HAP-1 (cell line): Measurements from ENCODE around the gene CFP.

Experiments used
- DNase-seq, 2 experiments: peaks; one replicate each; pipeline ENCODE4 v3.0.0-alpha.2; 2016 to 2020; ENCODE audit warnings: low spot score in 2 of 2
- H3K27me3 ChIP-seq: fragments of 250-450 bp; sonication (Bioruptor Pico); 2 replicates; pipeline ENCODE4 v1.5.1; 2020; ENCODE audit warnings: low read depth, mild to moderate bottlenecking, moderate library complexity
- H3K36me3 ChIP-seq: fragments of 250-450 bp; sonication (Bioruptor Pico); replicated peaks from 2 replicates; pipeline ENCODE4 v1.5.1; 2020; ENCODE audit warnings: mild to moderate bottlenecking
- H3K4me1 ChIP-seq: fragments of 250-450 bp; sonication (Bioruptor Pico); 2 replicates; pipeline ENCODE4 v1.5.1; 2020; ENCODE audit warnings: mild to moderate bottlenecking
- H3K4me3 ChIP-seq: fragments of 250-450 bp; sonication (Bioruptor Pico); 2 replicates; pipeline ENCODE4 v1.5.1; 2020; ENCODE audit warnings: mild to moderate bottlenecking, moderate library complexity
- H3K9me3 ChIP-seq: fragments of 250-450 bp; sonication (Bioruptor Pico); 2 replicates; pipeline ENCODE4 v1.5.1; 2020; ENCODE audit warnings: mild to moderate bottlenecking, moderate library complexity
- in situ Hi-C: fragments of 300-500 bp; cut with MboI; formaldehyde crosslinking; loops from 3 replicates; pipeline ENCODE4 v1.14.3; 2020; ENCODE audit warnings: low sequenced_read_pairs, inconsistent platforms, mixed read lengths

Gene CFP

GRCh38 chrX:47583240-47583861 lies 46.4 kb downstream of the CFP start:
- no peak for DNase-seq
- H3K36me3 ChIP-seq = peaks cover 16% of the 10 kb centered on the region
- in situ Hi-C loops = no loop called here
- peaks cover 3% of the 10 kb centered on the region; the same call in 1 of the 2 replicates for H3K4me1 ChIP-seq
- H3K4me3 ChIP-seq = no peak overlapping the region
- H3K27me3 ChIP-seq = no peaks in the 10 kb centered on the region
- H3K9me3 ChIP-seq = no peaks in the 10 kb centered on the region

- Histone ChIP-seq H3K9me3 (no peaks in the 10 kb centered on the region), H3K4me1 (peaks cover 3% of the 10 kb centered on the region; the same call in 1 of the 2 replicates), H3K36me3 (peaks cover 16% of the 10 kb centered on the region), H3K27me3 (no peaks in the 10 kb centered on the region), H3K4me3 (peak within 1 kb of the TSS; percentile 63)
- peak; percentile 93 to 97 for DNase-seq
- in situ Hi-C loops = no loop called here
Observed at GRCh38 chrX:47581731-47582647, 47.7 kb downstream of the CFP start, which contains the start of gene TIMP1. Gene TIMP1 (plus strand): TSS chrX:47582436. CDS start chrX:47583416, 980 bp downstream.

- DNase-seq = no peak
- peaks cover 1% of the 10 kb centered on the region for H3K36me3 ChIP-seq
- in situ Hi-C loops = no loop called here
- no peaks in the 10 kb centered on the region for H3K27me3 ChIP-seq
- H3K9me3 ChIP-seq = no peaks in the 10 kb centered on the region
- H3K4me1 ChIP-seq = peaks cover 3% of the 10 kb centered on the region; the same call in 1 of the 2 replicates
- H3K4me3 ChIP-seq = no peak overlapping the region
Observed at GRCh38 chrX:47579537-47579936, 50.2 kb downstream of the CFP start.

- DNase-seq = no peak
- no peaks in the 10 kb centered on the region for H3K9me3 ChIP-seq
- no peak overlapping the region for H3K4me3 ChIP-seq
- in situ Hi-C loops = no loop called here
- no peaks in the 10 kb centered on the region for H3K27me3 ChIP-seq
- no peaks in the 10 kb centered on the region for H3K36me3 ChIP-seq
- peaks cover 3% of the 10 kb centered on the region; the same call in 1 of the 2 replicates for H3K4me1 ChIP-seq
Observed at GRCh38 chrX:47578692-47579091, 51.0 kb downstream of the CFP start.

- Histone ChIP-seq H3K27me3 (no peaks in the 10 kb centered on the region), H3K9me3 (no peaks in the 10 kb centered on the region), H3K4me1 (peaks cover 3% of the 10 kb centered on the region; the same call in 1 of the 2 replicates), H3K36me3 (no peaks in the 10 kb centered on the region), H3K4me3 (no peak overlapping the region)
- in situ Hi-C loops = no loop called here
- no peak for DNase-seq
Observed at GRCh38 chrX:47577901-47578300, 51.8 kb downstream of the CFP start.

GRCh38 chrX:47577424-47577823 lies 52.3 kb downstream of the CFP start:
- in situ Hi-C loops = no loop called here
- peaks cover 3% of the 10 kb centered on the region; the same call in 1 of the 2 replicates for H3K4me1 ChIP-seq

GRCh38 chrX:47576021-47576898 lies 53.5 kb downstream of the CFP start:
- in situ Hi-C loops = no loop called here
- no peak overlapping the region for H3K4me3 ChIP-seq
- H3K27me3 ChIP-seq = no peaks in the 10 kb centered on the region
- peaks cover 9% of the 10 kb centered on the region for H3K36me3 ChIP-seq
- no peaks in the 10 kb centered on the region for H3K9me3 ChIP-seq
- DNase-seq = no peak
- no peaks in the 10 kb centered on the region for H3K4me1 ChIP-seq

More at GRCh38 chrX:47577424-47577823, 52.3 kb downstream of the CFP start:
- no peak overlapping the region for H3K4me3 ChIP-seq
- H3K9me3 ChIP-seq = no peaks in the 10 kb centered on the region
- no peaks in the 10 kb centered on the region for H3K27me3 ChIP-seq
- DNase-seq = no peak
- H3K36me3 ChIP-seq = no peaks in the 10 kb centered on the region

GRCh38 chrX:47574547-47575301 lies 55.0 kb downstream of the CFP start:
- Histone ChIP-seq H3K36me3 (peaks cover 17% of the 10 kb centered on the region), H3K4me3 (no peak overlapping the region), H3K9me3 (no peaks in the 10 kb centered on the region), H3K4me1 (no peaks in the 10 kb centered on the region), H3K27me3 (no peaks in the 10 kb centered on the region)
- in situ Hi-C loops = no loop called here
- no peak for DNase-seq

GRCh38 chrX:47574076-47574546 lies 55.6 kb downstream of the CFP start:
- in situ Hi-C loops = no loop called here
- peaks cover 23% of the 10 kb centered on the region for H3K36me3 ChIP-seq
- no peaks in the 10 kb centered on the region for H3K4me1 ChIP-seq
- H3K27me3 ChIP-seq = no peaks in the 10 kb centered on the region
- DNase-seq = no peak
- H3K9me3 ChIP-seq = no peaks in the 10 kb centered on the region
- no peak overlapping the region for H3K4me3 ChIP-seq

GRCh38 chrX:47573341-47574075 lies 56.2 kb downstream of the CFP start:
- Histone ChIP-seq H3K4me3 (no peak overlapping the region), H3K36me3 (peaks cover 27% of the 10 kb centered on the region), H3K4me1 (no peaks in the 10 kb centered on the region), H3K27me3 (no peaks in the 10 kb centered on the region), H3K9me3 (no peaks in the 10 kb centered on the region)
- no peak for DNase-seq
- in situ Hi-C loops = no loop called here
